Left hindlimb (tissue), 1 donor: ENCODE results near the gene CCDC80.
"Not testable (repeated sequence)": the region's sequence is repeated elsewhere in the genome, so short reads cannot be mapped to it uniquely, and the experiment has no call there.

ENCODE experiments used
- DNase-seq: peaks from one replicate; pipeline ENCODE4 v3.0.0-alpha.2; 2018

The CCDC80 gene

GRCh38 chr3:112582244-112582874 lies 58.6 kb downstream of the CCDC80 start:
- DNase-seq, result no peak

DNA sequence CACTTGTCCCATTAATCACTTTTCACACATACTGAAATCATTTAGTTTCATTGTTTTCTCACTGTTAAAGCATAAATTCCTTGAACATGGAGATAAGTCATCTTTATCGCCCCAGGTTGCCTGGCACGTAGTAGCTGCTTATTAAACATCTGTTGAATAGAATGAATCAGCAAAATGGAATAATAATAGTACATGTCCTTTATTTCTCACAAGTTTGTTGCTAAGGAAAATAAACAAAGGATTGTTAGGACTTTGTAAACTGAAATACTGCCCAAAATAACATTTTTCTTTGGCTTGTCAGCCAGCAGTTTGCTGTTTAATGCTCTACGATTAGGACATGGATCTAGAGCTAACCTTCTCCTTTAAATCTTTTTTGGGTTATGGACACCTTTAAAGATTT lies 61.2 kb downstream of the CCDC80 start:
- no peak for DNase-seq

DNA sequence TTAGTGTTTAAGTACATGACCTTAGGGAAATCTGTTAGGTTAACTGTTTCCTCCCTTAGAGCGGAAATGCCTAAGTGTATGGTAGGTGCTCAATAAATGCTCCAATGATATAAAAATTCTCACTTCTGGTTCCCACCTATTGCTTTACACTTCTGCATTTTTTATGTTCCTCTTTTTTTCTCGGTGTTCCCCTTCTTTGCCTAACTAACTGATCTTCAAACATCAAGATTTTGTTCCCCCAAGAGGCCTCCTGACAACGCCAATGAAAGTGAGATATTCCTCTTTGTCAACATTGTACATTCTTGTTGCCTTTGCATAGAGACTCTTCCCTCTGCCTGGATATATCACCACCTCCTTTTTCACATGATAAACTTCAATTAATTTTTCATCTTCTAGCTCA lies 61.7 kb downstream of the CCDC80 start:
- DNase-seq, result no peak

DNA sequence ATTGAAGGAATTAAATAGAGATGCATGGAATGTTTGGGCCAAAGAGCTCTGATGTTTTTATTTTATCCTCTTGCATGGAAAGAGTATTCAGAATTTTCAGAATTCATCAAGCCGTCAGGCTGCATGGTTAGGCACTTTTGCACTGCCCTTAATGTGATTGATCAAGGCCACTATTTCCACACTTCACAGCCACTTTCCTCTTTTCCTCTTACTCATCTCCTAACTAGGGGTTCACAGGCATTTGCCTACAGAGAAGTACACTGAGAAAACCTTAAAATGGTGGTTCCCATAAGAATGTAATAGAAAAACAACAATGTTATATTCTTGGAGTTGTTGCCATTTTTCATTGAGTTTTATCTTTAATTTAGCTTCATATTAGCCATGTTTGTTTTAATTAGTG lies 68.2 kb downstream of the CCDC80 start:
- DNase-seq, result no peak

DNA sequence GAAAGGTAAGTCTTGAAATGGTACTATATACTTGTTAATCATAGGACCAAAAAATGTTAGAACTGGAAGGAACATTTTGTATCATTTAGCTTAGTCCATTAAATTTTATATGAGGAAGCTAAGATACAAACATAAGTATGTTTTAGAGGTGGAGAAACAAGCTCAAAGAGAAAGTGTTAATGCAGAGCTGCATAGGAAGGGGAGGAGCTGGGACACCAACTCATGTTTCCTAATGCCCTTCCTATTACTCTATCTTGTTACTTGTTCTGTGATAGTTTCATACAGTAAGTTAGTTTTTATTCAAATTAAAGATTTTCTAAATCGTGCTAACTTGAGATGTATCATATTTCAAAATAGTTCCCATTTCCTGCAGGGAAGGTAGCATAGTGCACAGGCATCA lies 71.7 kb downstream of the CCDC80 start:
- no peak for DNase-seq

- no peak for DNase-seq
Measured at GRCh38 chr3:112568642-112569041, 72.3 kb downstream of the CCDC80 start.

GRCh38 chr3:112564940-112565305 lies 76.0 kb downstream of the CCDC80 start:
- DNase-seq, result no peak

DNA sequence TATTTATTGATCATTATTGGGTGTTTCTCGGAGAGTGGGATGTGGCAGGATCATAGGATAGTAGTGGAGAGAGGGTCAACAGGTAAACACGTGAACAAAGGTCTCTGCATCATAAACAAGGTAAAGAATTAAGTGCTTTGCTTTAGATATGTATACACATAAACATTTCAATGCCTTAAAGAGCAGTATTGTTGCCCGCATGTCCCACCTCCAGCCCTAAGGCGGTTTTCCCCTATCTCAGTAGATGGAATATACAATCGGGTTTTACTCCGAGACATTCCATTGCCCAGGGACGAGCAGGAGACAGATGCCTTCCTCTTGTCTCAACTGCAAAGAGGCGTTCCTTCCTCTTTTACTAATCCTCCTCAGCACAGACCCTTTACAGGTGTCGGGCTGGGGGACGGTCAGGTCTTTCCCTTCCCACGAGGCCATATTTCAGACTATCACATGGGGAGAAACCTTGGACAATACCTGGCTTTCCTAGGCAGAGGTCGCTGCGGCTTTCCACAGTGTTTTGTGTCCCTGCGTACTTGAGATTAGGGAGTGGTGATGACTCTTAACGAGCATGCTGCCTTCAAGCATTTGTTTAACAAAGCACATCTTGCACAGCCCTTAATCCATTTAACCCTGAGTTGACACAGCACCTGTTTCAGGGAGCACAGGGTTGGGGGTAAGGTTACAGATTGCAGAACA lies 76.5 kb downstream of the CCDC80 start:
- DNase-seq, result not testable (repeated sequence)

GRCh38 chr3:112561734-112562529 lies 79.0 kb downstream of the CCDC80 start, which contains the start of the genes ATG3 and SLC35A5:
TSS of gene ATG3 (minus strand) at chr3:112561962. CDS start at chr3:112561528, 434 bp downstream.
TSS of gene SLC35A5 (plus strand) at chr3:112562045. CDS start at chr3:112563404, 1,359 bp downstream.
- peak; percentile 99 for DNase-seq

- DNase-seq, result no peak
Measured at GRCh38 chr3:112561484-112561733, 79.5 kb downstream of the CCDC80 start.

- DNase-seq, result peak; percentile 77
Measured at GRCh38 chr3:112560721-112561483, 80.0 kb downstream of the CCDC80 start.

GRCh38 chr3:112560307-112560706 lies 80.6 kb downstream of the CCDC80 start:
- DNase-seq, result no peak

DNA sequence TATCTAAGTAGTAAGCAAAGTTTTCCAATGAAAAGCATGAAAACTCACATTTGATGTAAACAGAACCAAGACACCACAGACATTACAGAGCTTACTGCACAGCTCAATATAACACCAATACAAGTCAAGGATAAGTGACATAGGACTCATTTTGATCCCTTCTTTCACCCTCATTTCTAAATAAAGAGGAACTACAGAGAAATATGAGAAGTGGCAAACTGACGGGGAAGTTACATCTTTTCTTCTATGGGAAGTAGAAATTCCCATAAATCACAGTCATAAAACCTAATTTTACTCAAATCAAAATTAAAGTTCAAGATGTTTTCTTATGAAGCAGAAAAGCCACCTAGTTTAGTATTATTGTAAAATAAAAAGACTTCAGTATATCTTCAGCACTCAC lies 83.0 kb downstream of the CCDC80 start:
- no peak for DNase-seq

DNA sequence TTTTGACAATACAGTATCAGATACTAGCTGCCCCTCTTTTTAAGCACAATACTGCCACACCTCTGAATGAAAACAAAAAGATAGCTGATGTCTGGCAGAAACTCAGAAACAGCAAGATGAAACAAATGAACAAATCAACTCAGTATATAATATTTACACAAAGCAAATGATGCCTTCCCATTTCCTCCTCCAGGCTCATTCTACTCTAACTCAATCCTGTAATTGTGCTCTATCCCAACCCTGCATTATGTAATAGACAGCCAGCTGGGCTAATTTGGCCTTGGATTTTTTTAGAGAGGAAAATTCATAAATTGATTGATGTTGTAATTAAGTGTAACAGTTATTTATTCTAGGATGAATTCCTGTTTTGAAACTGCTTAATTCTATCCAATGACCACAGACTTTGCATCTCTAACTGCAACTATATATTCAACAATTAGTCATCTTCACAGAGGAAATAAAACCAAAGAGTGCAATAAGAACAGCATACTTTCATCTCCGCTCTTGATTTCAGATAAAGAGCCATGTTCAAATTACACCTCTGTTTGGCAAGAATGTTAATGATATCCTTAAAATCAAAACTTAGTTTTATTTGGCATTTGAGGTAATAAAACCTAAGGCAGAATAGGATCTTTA lies 85.3 kb downstream of the CCDC80 start:
- DNase-seq, result no peak

- DNase-seq, result no peak
Measured at GRCh38 chr3:112550859-112551258, 90.1 kb downstream of the CCDC80 start.
